CD4-positive, alpha-beta T cell treated with Interleukin-15 for 1 hour (primary cell): ENCODE measurements around the gene FNDC10.

Experiments
- DNase-seq: peaks from one replicate; pipeline ENCODE4 v3.0.0-alpha.2; 2020

FNDC10 gene

DNA sequence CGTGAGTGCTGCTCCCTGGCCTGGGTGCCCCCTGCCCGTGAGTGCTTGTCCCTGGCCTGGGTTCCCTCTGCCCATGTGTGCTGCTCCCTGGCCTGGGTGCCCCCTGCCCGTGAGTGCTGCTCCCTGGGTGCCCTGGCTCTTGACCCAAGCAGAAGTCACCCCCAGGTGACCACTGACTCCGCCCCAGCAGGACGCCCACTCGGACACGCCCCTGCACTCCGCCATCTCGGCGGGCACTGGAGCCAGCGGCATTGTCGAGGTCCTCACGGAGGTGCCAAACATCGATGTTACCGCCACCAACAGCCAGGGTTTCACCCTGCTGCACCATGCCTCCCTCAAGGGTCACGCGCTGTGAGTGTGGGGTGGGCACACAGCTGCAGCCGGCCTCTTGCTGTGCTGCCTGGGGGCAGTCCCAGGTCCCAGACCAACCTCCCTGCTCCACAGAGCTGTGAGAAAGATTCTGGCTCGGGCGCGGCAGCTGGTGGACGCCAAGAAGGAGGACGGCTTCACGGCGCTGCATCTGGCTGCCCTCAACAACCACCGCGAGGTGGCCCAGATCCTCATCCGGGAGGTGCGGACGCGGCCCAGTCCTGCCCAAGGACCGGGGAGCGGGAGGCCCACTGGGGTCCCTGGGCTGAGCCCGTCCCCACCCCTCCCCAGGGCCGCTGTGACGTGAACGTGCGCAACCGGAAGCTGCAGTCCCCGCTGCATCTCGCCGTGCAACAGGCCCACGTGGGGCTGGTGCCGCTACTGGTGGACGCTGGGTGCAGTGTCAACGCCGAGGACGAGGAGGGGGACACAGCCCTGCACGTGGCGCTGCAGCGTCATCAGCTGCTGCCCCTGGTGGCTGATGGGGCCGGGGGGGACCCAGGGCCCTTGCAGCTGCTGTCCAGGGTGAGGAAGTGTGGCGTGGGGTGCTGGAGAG, 28.2 kb upstream of the FNDC10 start:
- DNase-seq, result no peak

DNA sequence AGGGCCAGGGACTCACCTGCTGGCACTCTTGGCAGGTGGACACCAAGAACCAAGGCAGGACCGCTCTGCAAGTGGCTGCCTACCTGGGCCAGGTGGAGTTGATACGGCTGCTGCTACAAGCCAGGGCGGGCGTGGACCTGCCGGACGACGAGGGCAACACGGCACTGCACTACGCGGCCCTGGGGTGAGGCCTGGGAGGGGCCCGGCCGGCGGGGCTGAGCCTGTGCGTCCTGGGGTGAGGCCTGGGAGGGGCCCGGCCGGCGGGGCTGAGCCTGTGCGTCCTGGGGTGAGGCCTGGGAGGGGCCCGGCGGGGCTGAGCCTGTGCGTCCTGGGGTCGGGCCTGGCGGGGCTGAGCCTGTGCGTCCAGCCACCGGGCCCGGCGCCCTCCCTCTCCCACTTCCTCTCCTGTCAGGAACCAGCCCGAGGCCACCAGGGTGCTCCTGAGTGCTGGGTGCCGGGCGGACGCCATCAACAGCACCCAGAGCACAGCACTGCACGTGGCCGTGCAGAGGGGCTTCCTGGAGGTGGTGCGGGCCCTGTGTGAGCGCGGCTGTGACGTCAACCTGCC, 27.4 kb upstream of the FNDC10 start:
- no peak for DNase-seq

DNA sequence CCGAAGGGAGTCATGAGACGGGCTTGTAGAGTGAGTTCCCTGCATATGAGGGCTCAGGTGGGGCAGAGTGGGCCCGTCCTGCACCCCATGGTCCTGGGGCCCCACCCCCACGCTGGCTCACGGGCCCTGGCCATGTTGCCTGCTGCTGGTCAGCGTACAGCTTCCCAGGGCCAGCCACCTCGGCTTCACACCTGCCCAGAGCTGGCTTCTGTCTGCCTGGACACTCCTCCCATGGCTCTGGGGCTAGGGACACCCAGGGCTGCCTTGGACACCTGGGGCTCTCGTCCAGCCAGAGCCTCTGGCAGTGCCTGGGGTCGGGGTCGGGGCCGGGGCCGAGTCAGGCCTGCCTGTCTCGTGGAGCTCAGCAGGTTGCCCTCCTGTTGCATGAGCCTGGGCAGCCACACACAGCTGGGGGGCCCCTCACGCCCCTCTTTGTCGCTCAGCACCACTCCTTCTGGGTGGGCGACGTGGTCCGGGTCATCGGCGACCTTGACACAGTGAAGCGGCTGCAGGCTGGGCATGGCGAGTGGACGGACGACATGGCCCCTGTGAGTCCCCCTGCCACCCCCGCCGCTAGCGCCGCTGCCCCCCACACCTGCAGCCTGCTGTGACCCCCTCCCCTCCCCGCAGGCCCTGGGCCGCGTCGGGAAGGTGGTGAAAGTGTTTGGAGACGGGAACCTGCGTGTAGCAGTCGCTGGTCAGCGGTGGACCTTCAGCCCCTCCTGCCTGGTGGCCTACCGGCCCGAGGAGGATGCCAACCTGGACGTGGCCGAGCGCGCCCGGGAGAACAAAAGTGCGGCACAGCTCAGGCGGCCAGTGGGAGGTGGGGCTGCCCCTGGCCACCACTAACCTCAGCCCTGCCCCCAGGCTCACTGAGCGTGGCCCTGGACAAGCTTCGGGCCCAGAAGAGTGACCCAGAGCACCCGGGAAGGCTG, 26.5 kb upstream of the FNDC10 start:
- DNase-seq, result no peak

DNA sequence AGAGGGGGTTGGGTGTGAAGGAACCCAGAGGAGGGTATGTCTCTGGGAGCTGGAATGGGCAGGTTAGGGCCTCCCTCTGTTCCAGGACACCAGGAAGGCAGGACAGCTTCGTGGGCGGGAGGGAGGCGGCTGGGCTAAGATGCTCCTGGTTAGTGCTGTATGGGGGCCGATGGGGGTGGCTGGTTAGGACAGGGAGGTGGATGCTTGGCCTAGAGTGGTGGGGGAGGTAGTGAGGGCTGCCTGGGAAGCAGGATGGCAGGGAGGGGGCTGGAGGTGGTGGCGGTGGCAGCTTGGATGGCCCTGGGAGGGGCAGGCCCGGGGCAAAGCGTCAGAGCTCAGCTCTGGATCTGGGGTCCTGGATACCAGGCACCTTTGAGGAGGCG, 25.9 kb upstream of the FNDC10 start:
- DNase-seq, result no peak

GRCh38 chr1:1625404-1625775, 25.5 kb upstream of the FNDC10 start:
- DNase-seq, result no peak

DNA sequence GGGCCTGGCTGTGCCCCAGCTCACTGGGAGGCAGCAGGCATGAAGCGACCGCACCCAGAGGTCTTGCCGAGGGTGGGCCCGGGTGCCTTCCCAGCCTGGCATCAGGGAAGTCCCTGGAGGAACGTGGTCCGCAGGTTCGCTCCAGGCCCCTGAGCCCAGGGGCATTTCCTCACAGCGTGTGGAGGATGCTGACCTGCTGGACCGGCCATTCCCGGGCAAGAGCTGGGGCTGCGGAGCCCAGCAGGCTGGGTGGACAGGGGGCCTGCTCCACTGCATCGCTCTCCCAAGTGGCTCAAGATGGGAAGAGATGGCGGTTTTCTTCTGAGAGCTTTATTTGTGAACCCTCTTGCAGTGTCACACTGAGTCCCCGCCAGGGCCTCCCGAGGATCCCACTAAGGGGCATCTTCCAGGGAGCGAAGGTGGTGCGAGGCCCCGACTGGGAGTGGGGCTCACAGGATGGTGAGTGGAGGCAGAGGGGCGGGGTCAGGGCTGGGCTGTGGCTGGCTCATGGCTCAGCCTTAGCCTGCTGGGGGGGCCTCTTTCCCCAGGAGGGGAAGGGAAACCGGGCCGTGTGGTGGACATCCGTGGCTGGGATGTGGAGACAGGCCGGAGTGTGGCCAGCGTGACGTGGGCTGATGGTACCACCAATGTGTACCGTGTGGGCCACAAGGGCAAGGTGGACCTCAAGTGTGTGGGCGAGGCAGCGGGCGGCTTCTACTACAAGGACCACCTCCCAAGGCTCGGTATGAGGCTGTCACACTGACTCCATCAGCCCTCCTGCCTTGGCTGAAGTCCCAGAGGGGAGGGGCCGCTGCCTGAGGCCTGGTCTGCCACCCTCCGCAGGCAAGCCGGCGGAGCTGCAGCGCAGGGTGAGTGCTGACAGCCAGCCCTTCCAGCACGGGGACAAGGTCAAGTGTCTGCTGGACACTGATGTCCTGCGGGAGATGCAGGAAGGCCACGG, 24.8 kb upstream of the FNDC10 start:
- no peak for DNase-seq

DNA sequence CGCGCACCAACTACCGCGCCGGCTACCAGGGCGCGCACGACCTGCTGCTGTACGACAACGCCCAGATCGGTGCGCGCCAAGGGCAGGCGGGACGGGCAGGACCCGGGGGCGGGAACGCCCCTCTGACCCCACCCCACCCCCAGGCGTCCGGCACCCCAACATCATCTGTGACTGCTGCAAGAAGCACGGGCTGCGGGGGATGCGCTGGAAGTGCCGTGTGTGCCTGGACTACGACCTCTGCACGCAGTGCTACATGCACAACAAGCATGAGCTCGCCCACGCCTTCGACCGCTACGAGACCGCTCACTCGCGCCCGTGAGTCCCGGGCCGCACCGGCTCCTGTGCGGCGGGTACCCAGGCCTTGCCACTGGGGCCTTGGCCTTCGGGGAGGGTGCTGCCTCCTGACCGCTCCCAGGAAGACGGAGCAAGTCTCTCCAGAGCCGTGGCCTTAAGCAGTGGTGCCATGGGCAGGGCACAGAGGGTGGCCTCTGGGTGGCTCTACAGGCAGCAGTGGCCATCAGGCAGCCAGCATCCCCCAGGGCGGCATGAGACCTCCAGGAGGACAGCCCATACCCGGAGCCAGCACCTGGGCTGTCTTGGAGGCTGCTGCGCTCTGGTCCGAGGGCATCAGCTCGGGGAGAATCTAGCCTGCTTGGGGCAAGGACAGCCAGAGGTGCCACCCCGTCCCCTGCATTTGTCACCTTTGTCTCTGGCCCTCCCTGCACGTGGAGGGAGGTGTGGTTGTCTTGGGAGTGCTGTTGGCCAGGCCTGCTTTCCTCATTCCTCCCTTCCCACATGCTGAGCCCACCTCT, 23.9 kb upstream of the FNDC10 start:
- DNase-seq, result no peak

GRCh38 chr1:1623181-1623630, 23.3 kb upstream of the FNDC10 start:
- no peak for DNase-seq

- DNase-seq, result no peak
Measured at GRCh38 chr1:1622788-1623094, 22.8 kb upstream of the FNDC10 start.

- DNase-seq, result no peak
Measured at GRCh38 chr1:1622010-1622787, 22.3 kb upstream of the FNDC10 start.

- DNase-seq, result no peak
Measured at GRCh38 chr1:1621173-1622009, 21.5 kb upstream of the FNDC10 start.

DNA sequence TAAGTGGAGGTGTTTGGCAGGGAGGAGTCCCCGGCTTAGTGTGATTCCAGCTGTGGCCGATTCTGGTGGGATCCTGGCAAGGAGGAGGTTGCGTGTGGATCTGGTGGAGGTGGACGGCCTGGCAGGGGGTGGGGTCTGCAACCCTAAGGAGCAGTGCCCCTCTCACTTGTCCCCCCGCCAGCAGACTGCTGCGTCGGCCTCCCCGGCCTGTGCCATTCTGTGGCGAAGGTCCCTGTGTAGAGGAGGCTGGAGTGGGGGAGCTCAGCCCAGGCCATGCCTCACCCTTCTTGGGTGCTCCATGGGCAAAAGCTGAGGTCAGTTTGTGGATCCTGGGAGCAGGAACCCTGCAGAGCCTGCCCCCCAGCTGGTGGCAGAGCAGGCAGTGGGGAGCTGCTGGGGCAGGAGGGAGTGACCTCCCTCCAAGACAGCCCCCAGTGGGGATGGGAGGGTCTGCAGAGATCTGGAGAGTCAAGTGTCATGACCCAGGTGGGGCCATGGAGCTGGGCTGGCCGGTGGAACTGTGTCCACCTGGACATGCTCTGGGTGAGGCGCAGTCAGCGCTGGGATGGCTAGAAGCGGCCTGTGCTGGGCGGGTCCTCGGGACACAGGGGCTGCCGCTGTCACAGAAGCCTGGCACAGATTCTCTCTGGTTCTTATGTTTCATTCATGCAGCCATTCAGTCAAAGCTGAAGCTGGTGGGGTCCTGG, 20.7 kb upstream of the FNDC10 start:
- no peak for DNase-seq

- DNase-seq, result no peak
Measured at GRCh38 chr1:1619917-1620361, 20.0 kb upstream of the FNDC10 start.

DNA sequence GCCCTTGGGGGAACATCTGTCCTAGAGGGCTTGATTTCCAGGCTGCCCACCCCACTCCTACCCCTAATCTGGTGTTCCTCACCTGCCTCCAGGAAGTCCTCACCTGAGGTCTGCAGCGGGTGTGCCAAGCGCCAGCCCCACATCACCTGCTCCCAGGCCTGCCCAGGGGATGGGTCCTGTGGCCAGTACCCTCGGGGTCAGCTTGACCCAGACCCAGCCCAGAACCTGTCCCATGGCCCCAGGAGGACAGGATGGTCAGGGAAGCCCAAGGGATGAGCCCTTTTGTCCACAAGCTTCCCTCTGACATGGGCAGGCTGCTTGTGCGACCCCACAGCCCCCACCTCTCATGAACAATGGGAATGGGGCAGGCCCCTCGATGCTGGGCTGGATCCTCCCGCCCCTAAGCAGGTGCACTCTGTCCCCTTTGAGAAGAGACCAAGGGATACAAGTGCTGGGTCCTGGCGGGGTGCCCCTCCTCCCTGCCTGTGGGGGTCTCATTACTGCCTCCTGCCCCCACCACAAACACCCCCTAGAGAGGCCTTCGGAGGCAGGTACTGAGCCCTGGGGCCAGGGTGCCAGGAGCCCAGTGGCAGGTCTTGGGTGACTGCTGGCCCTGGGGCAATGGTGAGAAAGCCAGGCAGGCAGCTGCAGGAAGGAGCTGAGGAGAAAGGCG, 18.6 kb upstream of the FNDC10 start:
- no peak for DNase-seq

DNA sequence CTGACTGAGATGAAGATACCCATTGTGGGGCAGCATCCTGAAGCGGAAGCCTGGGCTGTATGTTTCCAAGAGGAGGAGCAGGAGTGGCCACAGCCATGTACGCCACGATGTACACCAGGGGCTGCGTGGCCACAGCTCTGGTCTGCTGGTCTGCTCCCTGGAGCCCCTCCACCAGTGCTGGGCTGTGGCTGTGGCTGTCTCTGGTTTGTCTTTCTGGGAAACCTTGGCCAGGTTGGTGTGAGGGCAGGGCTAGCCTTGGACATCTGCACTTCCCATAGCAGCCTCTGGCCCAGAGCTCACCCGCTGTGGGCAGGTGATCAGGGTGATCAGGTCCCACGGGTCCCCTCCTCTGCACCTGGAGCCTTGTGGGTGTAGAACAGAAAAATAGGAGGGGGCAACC, 18.0 kb upstream of the FNDC10 start:
- DNase-seq, result no peak

GRCh38 chr1:1617516-1617915, 17.6 kb upstream of the FNDC10 start:
- DNase-seq, result no peak

- no peak for DNase-seq
Measured at GRCh38 chr1:1616838-1617237, 16.9 kb upstream of the FNDC10 start.

DNA sequence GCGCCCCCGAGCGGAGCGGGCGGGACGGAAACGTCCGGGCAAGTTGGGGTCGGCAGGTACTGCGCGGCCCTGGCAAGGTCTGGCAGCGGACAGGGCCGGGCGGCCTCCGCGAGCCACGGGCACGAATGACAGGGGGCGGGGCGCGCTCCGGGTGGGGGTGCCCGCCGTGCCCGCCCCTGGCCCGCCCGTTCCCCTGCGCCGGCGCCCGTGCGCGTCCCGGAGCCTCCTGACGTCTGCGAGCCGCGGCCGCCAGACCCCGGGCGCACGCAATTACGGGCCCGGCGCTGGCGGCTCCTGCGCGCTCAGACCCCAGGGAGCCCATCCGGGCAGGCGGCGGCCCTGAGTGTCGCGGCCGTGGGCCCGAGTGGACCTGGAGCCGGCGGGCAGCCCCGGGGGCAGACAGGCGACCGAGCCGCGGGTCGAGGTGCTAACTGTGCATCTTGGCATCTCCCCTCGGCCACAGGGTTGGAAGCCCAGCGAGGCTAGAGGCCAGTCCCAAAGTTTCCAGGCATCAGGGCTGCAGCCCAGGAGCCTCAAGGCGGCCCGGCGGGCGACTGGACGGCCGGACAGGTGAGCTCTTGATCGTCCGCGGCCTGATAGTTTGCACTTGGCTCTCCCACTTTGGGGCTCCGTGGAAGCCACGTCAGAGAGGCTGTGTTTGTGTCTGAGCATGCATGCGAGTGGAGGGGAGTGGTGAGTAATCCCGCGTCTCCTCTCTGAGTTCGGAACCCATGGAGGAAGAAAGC, 16.3 kb upstream of the FNDC10 start:
- peak; percentile 54 for DNase-seq
